Progenitor cell of endocrine pancreas (in vitro differentiated cells): ENCODE measurements around the gene TNFSF10. TPM values are rescaled to one million over a fixed set of nuclear protein-coding genes. Genes with fewer than 3 reads are reported as not detected.

Source experiments
- DNase-seq: peaks from one replicate; pipeline ENCODE4 v3.0.0; 2021; ENCODE audit warnings: low spot score; ENCODE audit not compliant: unreplicated experiment
- H3K27ac Mint-ChIP-seq: 2 replicates; pipeline ENCODE4 v1.8.0; 2021; ENCODE audit warnings: mild to moderate bottlenecking, moderate library complexity, mixed read lengths
- H3K27me3 Mint-ChIP-seq: 2 replicates; pipeline ENCODE4 v1.8.0; 2021; ENCODE audit warnings: mixed read lengths
- H3K36me3 Mint-ChIP-seq: 2 replicates; pipeline ENCODE4 v1.8.0; 2022; ENCODE audit warnings: mixed read lengths; ENCODE audit not compliant: insufficient read depth
- H3K4me1 Mint-ChIP-seq: 2 replicates; pipeline ENCODE4 v1.8.0; 2021; ENCODE audit warnings: low read depth, mixed read lengths
- H3K4me3 Mint-ChIP-seq: 2 replicates; pipeline ENCODE4 v1.8.0; 2021; ENCODE audit warnings: low read depth, mild to moderate bottlenecking, moderate library complexity, mixed read lengths
- H3K9me3 Mint-ChIP-seq: 2 replicates; pipeline ENCODE4 v1.8.0; 2021; ENCODE audit warnings: low read depth, mixed read lengths
- CTCF ChIP-seq: fragments of 200-600 bp; sonication (generic); IDR thresholded peaks from one replicate; pipeline ENCODE4 v1.5.0; 2021; ENCODE audit warnings: antibody characterized with exemption, mild to moderate bottlenecking; ENCODE audit not compliant: unreplicated experiment
- total RNA-seq: library from RNA; stranded (reverse); gene quantifications from 2 replicates; pipeline ENCODE4 v1.2.1, GENCODE V29; 2021

The TNFSF10 gene
- total RNA-seq, 1 donor from 2014 or later, result 0.72 TPM

DNA sequence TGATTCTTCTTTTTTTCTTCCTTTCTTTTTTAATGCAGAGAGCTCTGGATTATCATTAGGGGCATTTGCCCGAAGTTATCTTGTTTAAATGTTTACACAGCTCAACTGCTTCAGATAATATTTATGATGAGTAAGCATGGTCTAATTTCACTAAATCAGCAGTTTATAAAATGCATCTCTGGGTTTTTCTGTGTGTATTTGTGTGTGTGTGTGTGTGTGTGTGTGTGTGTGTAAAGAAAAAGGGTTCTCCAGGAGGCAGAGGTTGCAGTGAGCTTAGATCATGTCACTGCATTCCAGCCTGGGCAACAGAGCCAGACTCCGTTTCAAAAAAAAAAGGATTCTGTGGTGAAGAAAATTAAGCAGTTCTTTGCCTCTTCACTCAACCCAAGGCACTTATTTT is 25.9 kb upstream of the TNFSF10 start:
- Mint-ChIP-seq H3K9me3 (peaks cover 4% of the 10 kb centered on the region), H3K27ac (no peak overlapping the region), H3K4me1 (peaks cover 12% of the 10 kb centered on the region), H3K36me3 (no peaks in the 10 kb centered on the region), H3K4me3 (no peak overlapping the region), H3K27me3 (no peaks in the 10 kb centered on the region)
- DNase-seq, result no peak
- no peak for TF ChIP-seq CTCF

- no peak for TF ChIP-seq CTCF
- Mint-ChIP-seq H3K4me1 (peaks cover 3% of the 10 kb centered on the region), H3K27me3 (no peaks in the 10 kb centered on the region), H3K4me3 (no peak overlapping the region), H3K36me3 (no peaks in the 10 kb centered on the region), H3K27ac (no peak overlapping the region), H3K9me3 (peaks cover 4% of the 10 kb centered on the region)
- DNase-seq, result no peak
These were observed 23.5 kb upstream of the TNFSF10 start for GRCh38 chr3:172546628-172547214.

- no peak for DNase-seq
- Mint-ChIP-seq H3K4me1 (peaks cover 3% of the 10 kb centered on the region), H3K4me3 (no peak overlapping the region), H3K27ac (no peak overlapping the region), H3K36me3 (no peaks in the 10 kb centered on the region), H3K9me3 (peaks cover 4% of the 10 kb centered on the region), H3K27me3 (no peaks in the 10 kb centered on the region)
- no peak for TF ChIP-seq CTCF
These were observed 22.9 kb upstream of the TNFSF10 start for GRCh38 chr3:172546105-172546504.

DNA sequence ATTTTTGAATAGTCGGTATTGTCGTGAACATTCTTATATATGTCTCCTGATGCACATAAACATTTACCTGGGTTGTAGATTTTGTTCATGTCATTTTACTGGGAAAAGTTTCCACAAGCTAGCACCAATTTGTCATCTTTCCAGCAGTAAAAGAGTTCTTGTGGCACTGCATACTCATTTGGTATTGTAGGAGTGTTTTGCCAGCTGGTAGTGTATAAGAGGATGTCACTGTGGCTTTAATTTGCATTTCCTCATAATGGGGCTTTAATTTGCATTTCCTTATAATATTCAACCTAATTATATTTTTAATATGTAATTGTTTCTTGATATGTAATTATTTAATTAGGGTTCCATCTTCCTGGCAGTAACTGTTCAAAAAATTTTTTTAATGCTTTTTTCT is 21.2 kb upstream of the TNFSF10 start:
- Mint-ChIP-seq H3K4me1 (peaks cover 3% of the 10 kb centered on the region), H3K27me3 (no peaks in the 10 kb centered on the region), H3K4me3 (no peak overlapping the region), H3K36me3 (no peaks in the 10 kb centered on the region), H3K27ac (no peak overlapping the region), H3K9me3 (peaks cover 4% of the 10 kb centered on the region)
- no peak for DNase-seq
- TF ChIP-seq CTCF, result no peak

- TF ChIP-seq CTCF, result no peak
- Mint-ChIP-seq H3K4me1 (peaks cover 3% of the 10 kb centered on the region), H3K4me3 (no peak overlapping the region), H3K9me3 (peaks cover 4% of the 10 kb centered on the region), H3K27me3 (no peaks in the 10 kb centered on the region), H3K36me3 (no peaks in the 10 kb centered on the region), H3K27ac (no peak overlapping the region)
- no peak for DNase-seq
These were observed 20.7 kb upstream of the TNFSF10 start for GRCh38 chr3:172543884-172544283.
